GM21723 (cell line): ENCODE results near the gene GRXCR1.

Source experiments
- ATAC-seq: cut with Tn5 transposase; IDR thresholded peaks from one replicate; pipeline ENCODE4 v1.9.1; 2021; ENCODE audit warnings: mild to moderate bottlenecking, moderate library complexity; ENCODE audit not compliant: unreplicated experiment

GRXCR1 gene

DNA sequence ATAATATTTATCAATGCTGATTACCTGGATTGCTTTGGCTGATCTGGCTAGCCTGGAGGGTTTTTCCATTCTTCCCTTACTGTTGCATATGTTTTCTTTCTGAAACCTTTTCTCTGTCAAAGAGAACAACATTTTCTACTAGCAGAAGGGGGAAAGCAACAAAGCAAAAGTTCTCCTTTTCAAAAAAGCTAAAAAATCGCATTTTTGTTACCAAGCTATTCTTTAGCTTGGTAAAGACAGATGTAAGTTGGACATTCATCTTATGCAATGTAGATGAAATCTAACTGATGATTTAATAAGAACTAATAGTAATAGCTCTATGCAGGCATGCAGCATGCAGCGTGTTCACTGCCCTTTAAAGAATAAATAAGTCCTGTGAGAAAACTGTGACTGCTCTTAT lies at the start of gene GRXCR1:
GRXCR1 (plus strand) TSS at position 301 of the 400 bp plus-strand sequence. CDS start 554 bp downstream, outside the sequence.
- ATAC-seq: no peak

DNA sequence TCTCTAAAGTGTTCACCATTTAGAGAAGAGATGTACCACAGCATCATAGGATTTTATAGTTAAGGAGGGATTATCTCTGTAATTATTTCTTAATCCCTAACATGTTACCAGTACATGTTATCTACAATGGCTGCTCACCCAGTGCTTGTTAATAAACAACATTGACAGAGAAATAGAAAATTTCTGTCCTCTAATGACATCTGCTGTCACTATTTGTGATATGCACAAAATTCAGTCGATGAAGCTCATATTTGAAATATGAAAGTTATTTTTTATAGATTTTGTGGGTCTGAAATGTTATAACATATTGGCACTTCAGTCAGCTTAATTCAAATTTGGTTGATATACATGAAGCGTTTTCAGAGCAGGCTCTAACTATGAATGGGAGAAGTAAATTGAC lies 48.8 kb upstream of the GRXCR1 start:
- ATAC-seq: no peak

DNA sequence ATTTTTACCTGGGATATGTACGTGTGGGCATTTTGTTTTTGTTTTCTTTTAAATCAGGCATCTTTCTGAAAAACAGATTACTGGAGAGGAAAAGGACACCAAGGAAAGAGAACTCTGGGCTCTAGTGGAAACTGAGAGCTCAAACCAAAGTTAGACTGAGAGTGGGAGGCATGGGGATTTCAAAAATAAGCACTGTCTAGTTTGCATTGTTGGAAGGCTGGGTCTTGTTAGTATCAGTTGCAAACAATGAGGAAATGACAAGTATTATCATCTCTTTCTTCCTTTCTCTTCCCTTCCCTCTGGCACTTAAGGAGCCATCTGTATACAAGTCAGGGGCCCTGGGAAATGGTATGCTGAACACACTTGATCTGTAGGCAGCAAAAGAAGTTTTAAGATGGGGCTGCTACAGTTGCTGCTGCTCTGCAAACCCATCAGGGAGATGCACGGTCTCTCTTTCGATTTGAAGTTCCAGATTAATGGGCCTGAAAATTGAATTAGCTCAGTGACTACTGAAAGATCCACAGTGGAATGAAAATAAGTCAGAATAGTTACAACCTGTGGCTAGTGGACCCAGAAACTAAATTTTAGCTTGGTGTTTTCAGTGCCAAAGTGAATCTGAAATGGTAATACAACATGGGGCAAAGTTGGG lies 48.0 kb upstream of the GRXCR1 start:
- ATAC-seq: no peak

DNA sequence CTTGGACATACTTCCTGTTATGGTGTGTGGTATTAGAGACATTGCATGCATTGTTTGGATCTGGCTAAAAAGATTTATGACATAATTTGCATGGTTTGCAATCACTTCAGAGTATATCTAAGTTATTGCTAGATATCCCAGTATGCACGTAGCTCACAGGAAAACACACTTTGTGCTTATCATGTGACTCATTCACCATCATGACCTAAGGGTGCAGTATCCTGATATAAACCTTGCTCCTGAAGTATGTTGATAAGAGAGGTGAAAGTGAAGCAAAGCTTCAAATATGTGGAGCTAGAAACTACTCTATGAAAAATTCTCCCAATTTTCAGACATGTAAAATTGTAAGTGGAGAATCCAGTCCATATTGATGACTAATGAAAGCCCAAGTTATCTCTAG lies 46.9 kb upstream of the GRXCR1 start:
- no peak for ATAC-seq

DNA sequence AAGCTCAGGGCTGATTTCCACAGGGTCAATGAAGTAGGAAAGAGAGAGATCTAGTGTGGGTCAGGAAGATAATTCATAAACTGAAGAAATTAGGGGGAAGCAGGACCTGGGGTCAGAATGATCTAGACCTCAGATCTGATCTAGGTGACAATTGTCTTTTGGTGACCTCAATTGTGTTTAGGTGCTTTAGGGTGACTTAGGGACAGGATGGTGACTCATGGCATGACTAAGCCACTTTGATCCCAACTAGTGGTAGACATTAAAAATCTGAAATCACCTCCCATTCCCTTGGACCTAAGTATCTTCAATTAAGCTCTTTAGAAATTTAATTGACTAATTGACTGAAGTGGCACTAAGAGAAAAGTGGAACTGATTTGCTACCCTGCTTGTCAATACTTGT lies 36.7 kb upstream of the GRXCR1 start:
- no peak for ATAC-seq

DNA sequence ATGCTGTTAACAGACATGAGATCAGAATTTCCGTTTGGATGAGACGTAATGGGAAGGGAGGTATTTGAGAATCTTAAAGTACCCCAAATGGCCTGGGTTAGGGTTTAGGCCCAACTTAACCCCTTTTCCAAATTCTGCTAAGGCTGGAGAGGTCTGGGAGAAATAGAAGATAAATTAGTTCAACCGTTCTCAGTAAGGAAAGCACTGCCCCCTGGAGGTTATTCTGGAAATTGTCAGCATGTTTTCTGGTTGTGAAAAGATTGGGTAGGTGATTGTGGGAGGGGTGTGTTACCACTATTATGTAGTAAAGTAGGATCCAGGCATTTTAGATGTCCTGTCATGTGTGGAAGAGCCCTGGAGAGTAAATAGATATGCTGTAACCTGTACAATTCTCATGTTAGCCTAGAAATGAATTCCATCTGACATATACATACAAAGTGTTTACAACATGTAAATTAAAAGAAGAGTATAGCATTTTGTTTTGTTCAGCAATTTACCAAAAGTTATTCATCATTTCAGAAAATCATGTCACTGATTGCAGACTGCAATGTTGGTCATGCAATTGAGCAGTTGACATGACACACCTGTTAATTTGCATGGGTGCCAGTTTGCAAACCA lies 26.8 kb upstream of the GRXCR1 start:
- ATAC-seq: no peak

DNA sequence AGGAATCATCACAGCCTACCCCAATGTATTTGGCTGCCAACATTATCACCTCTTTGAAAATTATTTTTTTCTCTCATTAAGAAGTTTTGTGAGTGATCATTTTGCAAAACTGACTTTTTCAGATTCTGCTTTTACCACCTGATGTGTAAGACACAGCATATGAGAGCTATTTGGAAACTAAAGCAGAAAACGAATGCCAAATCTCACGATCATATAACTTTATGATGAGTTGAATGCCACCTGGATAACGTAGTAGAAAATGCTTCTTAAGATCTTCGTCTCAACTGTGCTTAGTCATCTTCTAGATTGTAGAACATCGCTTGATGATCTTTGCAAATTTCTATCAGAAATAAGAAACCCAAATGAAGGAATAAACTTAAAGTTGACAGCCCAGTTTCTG lies 21.3 kb upstream of the GRXCR1 start:
- ATAC-seq: no peak

DNA sequence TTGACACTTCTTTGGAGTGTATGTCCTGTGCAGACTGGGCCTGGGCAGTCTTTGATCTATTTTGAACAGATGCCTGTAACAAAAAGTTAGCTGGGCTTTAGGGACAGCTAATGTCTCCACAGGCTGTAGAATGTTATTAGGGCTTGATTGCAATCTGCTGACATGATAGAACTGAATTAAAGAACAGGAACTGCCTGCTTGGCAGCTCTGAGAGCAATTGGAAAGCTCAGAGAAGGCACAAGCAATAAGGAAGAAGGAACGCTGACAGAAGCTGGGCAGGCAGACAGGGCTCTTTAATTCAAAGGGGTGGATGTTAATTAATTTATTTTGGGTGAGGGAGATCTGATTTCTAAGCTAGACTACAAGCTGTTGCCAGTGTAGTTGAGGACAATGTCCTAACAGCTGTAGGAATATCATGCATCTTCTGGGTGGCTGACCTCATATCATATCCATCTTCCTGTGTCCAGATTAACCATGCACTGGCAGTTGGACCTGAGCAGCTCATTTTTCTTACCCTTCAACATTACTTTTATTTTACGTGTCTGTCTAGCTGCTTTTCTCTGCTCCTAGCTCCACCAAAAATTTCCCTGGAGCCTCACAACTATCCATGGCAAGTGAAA lies 20.7 kb upstream of the GRXCR1 start:
- no peak for ATAC-seq

DNA sequence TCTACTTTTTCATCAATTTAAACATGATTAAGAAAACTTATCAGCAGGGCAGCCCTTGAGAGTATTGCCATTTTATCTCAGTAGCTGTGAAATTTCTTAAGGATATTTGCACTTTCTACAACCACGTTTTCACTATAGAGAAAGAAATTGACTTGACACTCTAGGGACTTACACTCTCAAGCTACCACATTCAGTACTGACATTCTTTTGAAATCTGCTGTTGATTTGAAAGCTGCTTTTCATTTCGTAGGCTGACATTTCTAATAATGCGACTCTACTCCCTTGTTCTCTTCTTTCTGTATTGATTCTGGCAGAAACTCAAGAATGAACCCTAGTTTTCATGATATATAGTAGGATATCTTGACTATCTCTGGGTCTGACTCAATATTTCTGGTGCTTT lies 13.7 kb upstream of the GRXCR1 start:
- ATAC-seq: no peak

DNA sequence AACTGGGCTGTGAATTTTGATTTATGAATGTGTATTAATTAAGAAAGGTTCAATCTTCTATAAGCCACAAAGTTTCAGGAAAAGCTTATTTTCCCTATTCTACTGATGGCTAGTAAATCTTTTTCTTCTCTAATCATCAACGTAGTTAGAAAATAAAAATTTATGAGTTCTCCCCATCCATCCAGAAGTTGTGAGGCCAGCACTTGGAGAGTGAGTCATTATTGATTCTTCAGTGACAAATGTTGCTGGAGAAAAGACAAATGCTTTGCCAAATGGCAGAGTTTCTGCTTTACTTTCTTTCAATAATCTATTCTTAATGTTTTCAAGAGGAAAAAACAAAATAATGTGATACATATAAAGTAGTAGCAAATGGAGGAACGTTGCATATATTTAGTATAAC lies 11.3 kb upstream of the GRXCR1 start:
- no peak for ATAC-seq

DNA sequence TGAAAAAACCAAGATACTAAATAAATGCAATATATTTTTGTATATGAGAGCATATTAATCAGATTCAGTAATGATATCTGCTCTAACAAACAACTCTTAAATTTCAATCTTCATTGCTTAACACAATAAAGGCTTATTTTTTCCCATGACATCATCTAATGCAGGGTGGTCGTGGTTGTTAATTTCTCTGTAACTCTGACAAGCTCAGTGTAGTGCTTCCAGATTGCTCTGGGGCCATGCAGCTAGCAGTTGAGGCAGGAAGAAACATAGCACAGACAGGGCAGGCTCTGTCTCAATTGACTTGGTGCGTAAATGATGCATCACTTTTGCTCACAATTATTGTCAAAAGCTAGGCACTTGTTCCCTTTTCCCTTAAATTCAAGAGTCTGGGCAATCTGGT lies 869 bp upstream of the GRXCR1 start:
- ATAC-seq: no peak

DNA sequence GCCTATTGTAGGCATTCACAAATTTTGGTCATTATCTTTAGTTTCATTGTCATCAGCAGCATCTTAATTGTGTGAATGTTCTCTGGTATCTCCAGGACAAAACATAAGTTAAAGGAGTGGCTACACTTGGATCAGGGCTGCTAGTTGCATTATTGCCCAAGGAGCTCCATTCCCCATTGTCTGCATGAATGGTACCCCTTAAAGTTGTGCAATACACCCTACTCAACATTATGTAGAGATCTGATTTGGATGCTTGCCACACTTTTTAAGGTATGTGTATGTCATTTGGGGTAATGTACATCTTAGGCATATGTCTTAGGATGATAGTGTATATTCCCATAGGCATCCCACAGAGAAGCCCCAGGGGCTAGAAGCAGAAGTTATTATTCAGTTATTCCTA lies 2.9 kb downstream of the GRXCR1 start:
- no peak for ATAC-seq

DNA sequence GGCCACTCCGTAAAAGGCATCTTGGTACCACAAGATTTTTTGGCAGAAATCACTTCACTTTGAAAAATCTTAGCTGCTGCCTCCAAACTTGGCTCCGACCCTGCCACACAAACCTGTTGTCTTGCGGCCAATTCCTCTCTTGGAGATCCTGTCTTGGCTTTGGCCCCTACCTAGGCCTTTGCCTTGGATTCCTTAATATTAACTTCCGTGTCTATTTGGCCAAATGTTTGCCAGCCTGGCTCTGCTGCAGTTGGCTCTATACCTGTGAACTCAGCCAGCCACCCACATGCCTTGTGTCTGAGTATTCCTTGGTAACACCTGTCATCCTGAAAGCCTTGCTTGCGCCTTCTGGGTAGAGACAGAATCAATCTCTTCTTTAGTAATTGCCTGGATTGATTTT lies 12.5 kb downstream of the GRXCR1 start:
- ATAC-seq: no peak

DNA sequence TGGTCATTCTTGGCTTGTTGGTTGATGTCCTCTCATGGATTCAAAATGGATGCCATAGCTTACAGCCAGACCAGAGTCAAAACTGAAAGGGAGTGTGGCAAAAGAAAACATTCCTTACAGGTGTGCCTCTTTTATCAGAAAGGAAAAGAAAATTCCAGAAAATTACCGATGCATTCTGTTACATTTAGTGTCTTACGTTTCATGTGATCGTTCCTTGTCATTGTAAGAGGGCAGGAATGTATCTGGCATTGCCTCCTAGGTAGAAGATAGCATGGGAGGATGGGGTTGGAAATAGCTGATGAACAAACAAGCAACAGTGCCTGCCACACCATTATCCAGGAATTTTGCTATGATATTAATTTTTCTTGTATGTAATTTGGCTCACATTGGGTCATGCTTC lies 13.1 kb downstream of the GRXCR1 start:
- ATAC-seq: no peak

DNA sequence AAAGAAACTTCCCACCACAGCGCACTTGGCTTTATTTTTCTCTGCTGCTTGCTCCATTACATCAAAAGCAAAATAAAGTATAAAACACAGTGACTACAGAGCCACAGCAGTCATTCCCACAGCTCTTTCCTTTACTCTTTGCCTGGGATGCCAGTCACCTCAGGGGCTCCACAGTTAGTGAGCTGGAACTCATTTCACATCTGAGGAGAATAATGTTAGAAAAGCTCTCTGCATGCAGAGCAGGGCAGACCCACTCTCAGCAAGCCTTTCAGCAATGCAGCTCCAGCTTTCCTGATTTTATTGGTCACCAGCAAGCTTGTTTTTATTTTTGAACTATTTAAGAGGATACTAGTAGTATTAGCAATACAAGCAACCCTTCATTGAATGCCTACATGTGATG lies 13.8 kb downstream of the GRXCR1 start:
- ATAC-seq: no peak

DNA sequence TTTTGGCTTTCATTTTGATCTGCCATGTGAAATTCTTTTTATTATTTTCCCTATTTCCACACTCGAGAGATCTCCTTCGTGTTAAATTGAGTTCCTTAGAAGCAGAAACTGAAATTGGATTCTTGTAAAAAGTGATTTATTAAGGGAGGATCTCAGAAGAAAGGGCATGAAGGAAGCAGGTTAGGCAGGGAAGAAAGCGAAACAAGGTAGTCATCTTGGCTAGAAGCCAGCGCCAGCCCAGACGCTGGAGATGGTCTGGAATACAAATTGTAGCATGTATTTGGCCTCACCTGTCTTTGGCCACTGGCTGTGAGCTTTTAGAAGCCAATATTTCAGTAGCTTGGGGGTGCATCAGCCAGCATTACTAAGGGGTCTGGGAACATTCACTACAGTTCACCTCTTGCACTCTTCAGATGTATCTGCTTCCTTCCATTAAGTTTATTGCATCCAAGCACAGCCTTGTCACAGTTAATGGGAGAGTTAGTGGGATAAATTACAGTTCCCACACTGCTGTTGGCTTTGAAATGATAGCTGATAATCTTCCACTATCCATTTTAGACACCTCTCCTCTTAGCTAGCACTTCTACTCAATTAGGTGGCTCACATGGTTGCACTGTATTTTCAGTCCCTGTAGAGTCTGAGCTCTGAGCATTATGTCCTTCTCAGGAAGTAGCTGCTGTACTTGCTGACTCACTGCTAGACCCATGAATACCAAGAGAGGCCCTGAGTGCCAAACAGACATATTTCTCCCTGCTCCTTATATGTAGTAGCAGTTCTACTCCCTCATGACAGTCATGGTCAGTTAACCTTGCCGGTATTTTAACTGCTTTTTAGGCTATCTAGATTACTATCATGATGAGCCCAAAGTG lies 14.6 kb downstream of the GRXCR1 start:
- ATAC-seq: no peak

DNA sequence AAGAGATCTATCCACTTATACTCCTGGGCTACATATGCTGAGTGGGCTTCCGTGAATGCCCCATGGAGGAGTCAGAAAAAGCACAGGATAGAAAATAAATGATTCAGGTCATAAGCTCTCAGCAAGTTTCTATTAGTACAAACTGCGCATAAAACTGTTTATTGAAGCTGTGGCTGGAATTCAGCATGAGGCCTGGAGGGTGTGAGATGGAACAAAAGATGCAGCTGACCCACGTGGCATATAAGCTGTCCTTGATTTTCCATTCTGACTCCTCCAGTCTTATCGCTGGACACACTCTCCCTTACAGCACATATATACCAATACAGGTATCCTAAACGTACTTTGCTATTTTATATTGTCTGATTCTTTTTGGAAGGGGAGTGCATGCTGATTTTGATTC lies 17.9 kb downstream of the GRXCR1 start:
- ATAC-seq: no peak

DNA sequence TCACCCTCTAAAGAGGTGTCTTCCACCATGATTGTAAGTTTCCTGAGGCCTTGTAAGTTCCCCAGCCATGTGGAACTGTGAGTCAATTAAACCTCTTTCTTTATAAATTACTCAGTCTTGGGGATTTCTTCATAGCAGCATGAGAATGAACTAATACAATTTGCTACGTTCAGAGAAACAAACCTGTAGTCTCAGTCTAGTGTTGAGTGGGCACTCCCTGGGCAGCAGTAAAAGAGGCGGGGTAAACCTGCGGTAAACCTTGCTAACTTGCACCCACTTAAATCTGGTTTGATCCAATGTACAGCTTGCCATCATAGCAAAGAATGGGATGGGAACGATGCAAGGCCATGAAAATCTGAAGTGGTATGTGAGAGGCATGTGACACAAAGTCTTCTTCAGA lies 22.4 kb downstream of the GRXCR1 start:
- ATAC-seq: no peak

DNA sequence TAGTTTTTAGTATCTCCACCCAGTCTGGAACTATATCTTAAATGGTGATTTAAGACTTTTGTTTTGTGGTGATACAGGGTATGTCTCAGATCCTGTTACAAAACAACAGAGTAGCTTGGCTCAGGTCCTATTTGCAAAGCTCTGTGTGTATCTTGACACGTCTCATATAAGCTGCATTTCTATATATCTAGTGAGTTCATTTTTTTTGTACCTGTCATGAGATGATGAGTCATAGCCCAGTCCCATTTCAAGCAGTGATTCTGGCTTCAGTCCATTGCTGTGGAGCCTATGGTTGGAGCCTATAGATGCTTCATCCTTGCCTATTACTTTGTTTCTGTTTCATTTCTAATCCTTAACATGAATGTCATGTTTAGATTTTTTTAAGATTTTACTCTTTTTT lies 23.0 kb downstream of the GRXCR1 start:
- no peak for ATAC-seq

DNA sequence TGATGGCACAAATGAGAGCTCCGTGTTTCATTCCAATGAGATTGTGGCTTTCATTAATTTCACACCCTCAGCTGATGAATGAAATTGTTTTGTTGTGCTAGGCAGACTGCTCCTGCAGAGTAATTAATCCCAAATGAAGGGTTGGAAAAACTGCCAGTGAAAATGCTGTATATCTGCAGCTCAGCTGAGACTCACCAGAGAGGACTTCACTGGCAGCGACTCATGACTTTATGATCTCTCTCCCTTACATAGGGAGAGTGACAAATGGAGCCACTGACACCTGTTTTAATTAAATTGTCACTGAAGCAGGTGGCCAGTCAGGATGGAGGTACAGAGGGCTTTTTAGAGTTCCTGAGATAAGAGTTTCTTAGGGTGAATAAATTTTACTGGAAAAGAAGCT lies 24.8 kb downstream of the GRXCR1 start:
- ATAC-seq: no peak

DNA sequence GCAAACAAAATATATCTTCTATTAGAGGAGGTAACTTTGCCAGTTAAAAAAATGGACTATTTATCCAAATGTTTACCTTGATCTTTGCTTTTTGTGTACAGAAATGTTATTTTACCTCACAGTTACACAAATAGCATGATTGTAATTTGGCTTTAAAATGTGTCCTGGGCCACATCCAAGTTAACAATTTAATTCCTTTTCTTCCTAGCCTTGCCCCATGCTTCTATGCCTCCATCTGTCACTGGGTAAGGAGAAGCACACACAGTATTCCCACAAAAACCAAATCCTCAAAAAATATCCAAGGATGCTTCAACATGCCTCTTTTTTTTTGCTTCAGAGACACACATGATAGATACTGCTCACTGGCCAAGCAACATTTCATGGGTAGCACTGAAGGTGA lies 30.9 kb downstream of the GRXCR1 start:
- no peak for ATAC-seq

DNA sequence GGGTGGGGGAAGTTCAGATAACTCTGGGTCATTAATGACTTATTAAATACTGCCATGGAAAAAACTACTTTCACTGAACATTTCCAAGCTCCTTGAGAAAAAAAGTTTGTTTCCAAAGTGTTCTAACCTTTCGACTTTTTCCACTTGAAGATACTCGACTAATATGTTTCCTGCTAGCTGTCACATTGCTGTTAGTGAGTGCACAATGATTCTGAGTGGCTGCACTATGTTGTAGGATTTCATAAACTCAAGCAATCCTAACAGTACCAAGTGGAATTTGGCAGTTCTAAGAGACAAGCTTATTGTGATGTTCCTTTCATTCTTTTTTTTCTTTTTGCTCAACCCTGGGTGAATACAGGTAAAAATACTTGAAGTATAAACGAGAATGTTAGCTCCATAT lies 33.4 kb downstream of the GRXCR1 start:
- ATAC-seq: no peak
